ENCODE data around the gene SYT9.

DNA sequence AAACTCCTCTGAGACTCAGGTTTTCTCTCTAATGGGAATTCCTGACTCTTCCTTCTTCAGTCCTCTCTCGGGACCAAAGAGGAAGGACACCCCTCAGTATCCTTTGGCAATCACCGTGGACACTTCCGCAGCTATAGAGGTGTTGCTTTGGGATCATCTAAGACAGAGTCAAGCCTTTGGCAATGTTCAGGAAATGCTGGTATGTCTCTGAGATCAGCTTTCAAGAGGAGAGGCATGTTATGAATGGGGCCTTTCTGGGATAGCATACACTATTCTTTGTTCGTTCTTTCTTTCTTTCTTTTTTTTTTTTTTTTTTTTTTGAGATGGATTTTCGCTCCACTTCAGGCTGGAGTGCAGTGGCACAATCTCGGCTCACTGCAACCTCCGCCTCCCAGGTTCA is 219.4 kb downstream of the SYT9 start:
- TF ChIP-seq, protein P1, sequence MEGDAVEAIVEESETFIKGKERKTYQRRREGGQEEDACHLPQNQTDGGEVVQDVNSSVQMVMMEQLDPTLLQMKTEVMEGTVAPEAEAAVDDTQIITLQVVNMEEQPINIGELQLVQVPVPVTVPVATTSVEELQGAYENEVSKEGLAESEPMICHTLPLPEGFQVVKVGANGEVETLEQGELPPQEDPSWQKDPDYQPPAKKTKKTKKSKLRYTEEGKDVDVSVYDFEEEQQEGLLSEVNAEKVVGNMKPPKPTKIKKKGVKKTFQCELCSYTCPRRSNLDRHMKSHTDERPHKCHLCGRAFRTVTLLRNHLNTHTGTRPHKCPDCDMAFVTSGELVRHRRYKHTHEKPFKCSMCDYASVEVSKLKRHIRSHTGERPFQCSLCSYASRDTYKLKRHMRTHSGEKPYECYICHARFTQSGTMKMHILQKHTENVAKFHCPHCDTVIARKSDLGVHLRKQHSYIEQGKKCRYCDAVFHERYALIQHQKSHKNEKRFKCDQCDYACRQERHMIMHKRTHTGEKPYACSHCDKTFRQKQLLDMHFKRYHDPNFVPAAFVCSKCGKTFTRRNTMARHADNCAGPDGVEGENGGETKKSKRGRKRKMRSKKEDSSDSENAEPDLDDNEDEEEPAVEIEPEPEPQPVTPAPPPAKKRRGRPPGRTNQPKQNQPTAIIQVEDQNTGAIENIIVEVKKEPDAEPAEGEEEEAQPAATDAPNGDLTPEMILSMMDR (IDR thresholded peaks at IDR 0.05): no peak
- TF ChIP-seq EZH2phosphoT487 (IDR thresholded peaks at IDR 0.05): no peak
